GM12878 (cell line): ENCODE measurements around the gene KRTAP9-8.

ENCODE experiments used
- EP300 ChIP-seq, 2 experiments: fragments of 150-350 bp in 1 of 2; IDR thresholded peaks; 2 replicates each; pipeline ENCODE4 v1.6.1; 2011 to 2012; ENCODE audit warnings: low read depth in 2 of 2, low read length in 2 of 2, borderline replicate concordance in 1 of 2, improper control_type of control experiment in 1 of 2, inconsistent platforms in 1 of 2; ENCODE audit not compliant: control insufficient read depth in 1 of 2
- POLR2AphosphoS5 ChIP-seq: IDR thresholded peaks from 2 replicates; pipeline ENCODE4 v1.6.1; 2011; ENCODE audit warnings: mild to moderate bottlenecking, low read length, inconsistent platforms
- RELB ChIP-seq: fragments of 450-650 bp; IDR thresholded peaks from 2 replicates; pipeline ENCODE4 v1.6.1; 2017; ENCODE audit warnings: low read depth, mild to moderate bottlenecking, moderate library complexity
- TARDBP ChIP-seq: IDR thresholded peaks from 2 replicates; pipeline ENCODE4 v1.6.1; 2016; ENCODE audit warnings: borderline replicate concordance
- ZNF274 ChIP-seq: IDR thresholded peaks from one replicate; pipeline ENCODE4 v1.8.0; 2011; ENCODE audit not compliant: insufficient read length, insufficient read depth

- TF ChIP-seq POLR2AphosphoS5 (no peak), EP300 (IDR thresholded peaks at IDR 0.05; ENCODE audit: borderline replicate concordance in 1 of 2, control insufficient read depth in 1 of 2, low read depth in 2 of 2, low read length in 2 of 2) (no peak), ZNF274 (no peak), TARDBP (no peak), RELB (no peak)
These were observed 27.3 kb downstream of the KRTAP9-8 start, which contains the start of gene KRTAP9-6 for GRCh38 chr17:41265078-41265477.
